ENCODE data around the gene OSBPL10.

Gene OSBPL10

DNA sequence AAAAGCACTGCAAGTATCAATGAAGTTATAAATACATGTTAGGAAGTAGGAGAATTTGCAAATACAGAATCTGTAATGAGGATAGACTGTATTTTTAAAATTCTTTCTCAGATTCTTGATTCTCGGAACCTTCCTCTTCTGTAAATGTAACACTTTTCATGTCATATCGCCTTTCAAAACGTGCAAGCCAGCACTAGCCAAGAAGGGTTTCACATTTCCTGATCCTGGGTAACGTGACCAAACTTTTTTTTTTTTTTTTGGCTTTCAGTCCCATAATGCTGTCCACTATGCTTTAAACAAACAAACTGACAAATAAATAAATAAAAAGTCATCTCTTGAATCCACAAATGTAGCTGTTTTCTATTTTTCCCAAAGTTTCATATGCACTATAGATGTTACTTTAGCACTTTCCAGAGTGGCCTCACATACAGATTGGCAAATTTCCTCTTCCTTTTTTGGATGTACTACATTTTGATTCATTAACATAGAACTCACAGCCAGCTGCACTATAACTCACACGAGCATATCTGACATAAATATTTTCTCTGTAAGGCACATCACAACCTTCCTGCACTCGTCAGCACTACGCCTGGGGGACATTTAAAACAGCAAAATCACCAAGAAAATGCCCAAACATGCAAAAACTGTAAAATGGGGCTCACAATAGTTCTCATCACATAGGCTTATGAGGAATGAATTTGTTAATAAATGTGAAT lies 208.1 kb downstream of the OSBPL10 start:
- DNase-seq (ENCODE audit: low read depth in 2 of 2): no peak

DNA sequence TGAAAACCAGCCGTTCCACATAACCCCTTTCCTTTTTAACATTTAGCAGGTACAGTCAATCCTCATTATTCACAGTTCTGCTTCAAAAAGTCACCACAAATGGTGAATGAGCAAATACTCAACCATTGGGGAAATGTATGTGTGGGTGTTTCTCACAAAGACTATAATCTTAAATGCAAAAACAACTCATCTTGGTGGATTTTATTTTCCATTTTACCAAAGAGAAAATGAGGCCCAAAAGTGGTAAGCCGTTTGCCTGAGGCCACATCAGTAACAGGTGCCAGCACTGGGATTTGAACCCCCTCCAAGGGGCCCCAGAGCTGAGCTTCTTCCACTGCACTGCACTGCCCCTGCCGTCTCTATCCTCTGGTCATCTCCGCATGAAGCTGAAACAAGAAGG lies 208.8 kb downstream of the OSBPL10 start:
- DNase-seq (ENCODE audit: low read depth in 2 of 2): peak in 1 of 2 donors; percentile 9

- no peak for DNase-seq (ENCODE audit: low read depth in 2 of 2)
Measured at GRCh38 chr3:31770822-31771326, 210.2 kb downstream of the OSBPL10 start.

DNA sequence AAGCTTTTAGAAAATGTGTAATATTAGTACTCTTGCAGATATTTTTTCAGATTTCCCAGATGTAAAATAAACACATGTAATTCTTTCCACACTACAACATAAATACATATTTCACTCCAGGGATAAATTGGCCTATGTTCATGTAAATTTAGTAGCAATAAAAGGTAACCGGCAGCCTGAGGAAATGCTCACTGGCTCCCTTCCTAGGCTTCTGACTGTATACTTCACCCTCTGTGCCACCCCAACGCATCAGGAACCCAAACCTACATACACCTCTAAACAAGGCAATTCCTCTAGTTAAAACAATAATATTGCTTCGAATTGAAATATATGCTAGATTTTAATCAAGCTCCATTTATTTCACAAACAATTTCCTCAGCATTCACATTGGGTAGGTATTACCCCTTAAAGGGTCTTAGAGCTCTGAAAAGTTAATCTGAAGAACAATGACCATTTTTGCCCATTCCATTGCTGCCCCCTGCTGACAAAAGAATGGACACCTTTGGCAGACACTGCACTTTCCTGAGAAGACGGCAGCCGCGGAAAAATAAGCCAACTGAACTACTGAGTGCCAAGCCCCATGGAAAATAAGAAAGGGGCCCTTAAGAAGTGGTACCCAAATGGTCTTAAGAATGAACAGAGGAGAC lies 212.5 kb downstream of the OSBPL10 start:
- DNase-seq (ENCODE audit: low read depth in 2 of 2): peak in 1 of 2 donors; percentile 25

- DNase-seq (ENCODE audit: low read depth in 2 of 2): no peak
Measured at GRCh38 chr3:31767920-31768319, 213.1 kb downstream of the OSBPL10 start.

DNA sequence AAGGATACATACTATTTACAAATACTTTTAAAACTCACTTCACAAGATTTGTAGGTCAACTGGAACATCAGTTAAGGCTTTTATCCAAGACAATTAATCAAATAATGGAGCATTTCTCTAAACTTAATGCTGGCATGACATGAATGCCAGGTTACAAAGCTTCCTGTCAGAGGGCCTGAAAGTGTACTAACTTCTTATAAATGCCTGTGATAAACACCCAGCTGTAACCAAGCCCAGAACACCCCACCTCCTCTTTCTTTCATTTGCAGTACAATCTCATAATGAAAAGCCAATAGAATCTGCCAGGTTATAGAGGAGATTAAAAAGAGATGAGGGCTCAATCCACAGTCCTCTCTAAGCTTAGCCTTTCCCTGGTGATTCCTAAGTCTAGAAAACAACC lies 214.4 kb downstream of the OSBPL10 start:
- DNase-seq (ENCODE audit: low read depth in 2 of 2): no peak

DNA sequence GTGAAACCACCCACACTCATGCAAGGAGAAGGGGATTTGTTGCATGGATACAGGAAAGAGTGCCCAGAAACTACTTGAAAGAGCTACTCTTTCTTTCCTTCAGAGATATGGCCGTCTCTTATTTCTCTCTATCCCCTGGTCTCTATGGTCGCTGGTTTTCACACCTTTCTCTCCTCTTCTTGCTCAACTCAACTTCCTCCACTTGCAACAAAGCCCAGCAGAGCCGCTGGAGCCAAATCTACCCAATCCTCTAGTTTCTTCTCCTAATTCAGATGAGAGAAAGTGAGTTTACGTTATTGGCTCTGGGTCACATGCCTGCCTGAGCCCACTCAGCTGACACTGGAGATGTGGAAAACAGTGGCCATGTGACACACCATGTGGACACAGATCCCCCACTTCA lies 215.2 kb downstream of the OSBPL10 start:
- DNase-seq (ENCODE audit: low read depth in 2 of 2): no peak

GRCh38 chr3:31763731-31764130 lies 217.3 kb downstream of the OSBPL10 start:
- DNase-seq (ENCODE audit: low read depth in 2 of 2): no peak

DNA sequence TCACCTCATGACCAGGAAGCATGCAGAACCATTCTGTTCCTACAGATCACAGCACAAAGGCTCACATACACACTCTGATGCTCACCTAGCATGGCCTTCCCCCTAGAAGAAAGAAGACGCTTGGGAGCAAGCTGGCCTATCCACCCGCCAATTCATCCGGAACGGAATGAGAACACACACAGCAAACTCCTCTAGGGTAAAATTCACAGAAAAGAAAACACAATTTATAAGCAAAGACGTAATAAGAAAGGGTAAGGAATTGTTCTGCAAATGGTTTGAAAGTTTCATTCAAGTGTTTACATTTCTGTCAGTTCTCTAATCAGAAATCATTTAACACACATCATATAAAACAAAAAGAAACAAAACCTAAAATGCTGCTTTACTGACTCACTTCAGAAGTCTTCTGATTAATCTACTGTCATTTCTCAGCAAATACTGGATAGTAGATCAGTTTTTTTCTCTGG lies 218.1 kb downstream of the OSBPL10 start:
- no peak for DNase-seq (ENCODE audit: low read depth in 2 of 2)

DNA sequence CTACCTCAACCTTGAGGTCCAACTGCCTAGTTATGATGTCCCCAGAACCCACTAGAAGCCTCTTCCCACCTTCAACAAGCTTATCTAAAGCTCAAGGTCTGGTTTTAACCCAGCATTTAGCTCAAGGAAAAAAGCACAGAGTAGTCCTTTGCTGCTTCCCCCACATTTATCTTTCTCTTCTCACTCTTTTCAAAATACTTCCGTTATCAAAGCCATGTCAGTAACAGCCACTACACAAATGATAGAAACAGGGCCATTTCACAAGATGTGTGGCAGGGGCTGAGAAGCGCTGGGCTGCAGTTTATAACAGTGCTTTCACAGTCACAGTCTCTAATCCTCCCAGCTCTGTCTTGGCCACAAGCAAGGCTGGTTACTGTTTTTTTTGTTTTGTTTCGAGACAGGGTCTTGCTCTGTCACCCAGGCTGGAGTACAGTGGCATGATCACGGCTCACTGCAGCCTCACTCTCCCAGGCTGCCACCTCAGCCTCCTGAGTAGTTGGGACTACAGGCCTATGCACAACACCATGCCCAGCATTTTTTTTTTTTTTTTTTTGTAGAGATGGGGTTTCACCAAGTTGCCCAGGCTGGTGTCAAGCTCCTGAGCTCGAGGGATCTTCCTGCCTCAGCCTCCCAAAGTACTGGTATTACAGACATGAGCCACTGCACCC lies 218.8 kb downstream of the OSBPL10 start:
- no peak for DNase-seq (ENCODE audit: low read depth in 2 of 2)

- no peak for DNase-seq (ENCODE audit: low read depth in 2 of 2)
Measured at GRCh38 chr3:31760654-31761053, 220.4 kb downstream of the OSBPL10 start.

- DNase-seq (ENCODE audit: low read depth in 2 of 2): no peak
Measured at GRCh38 chr3:31758322-31758965, 222.6 kb downstream of the OSBPL10 start.

- DNase-seq (ENCODE audit: low read depth in 2 of 2): peak in 1 of 2 donors; percentile 10
Measured at GRCh38 chr3:31755926-31756658, 225.0 kb downstream of the OSBPL10 start.

GRCh38 chr3:31754575-31755278 lies 226.3 kb downstream of the OSBPL10 start:
- no peak for DNase-seq (ENCODE audit: low read depth in 2 of 2)

DNA sequence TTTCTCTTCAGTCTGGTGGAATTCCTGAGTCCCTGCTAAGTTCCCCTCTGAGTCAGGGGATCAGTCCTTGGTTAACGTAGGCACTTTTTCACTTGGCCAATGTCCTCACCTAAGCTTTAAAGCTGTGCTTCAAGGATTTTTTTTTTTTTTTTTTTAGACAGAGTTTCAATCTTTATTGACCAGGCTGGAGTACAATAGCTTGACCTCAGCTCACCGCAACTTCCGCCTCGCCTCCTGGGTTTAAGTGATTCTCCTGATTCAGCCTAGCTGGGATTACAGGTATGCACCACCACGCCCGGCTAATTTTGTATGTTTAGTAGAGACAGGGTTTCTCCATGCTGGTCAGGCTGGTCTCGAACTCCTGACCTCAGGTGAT lies 228.0 kb downstream of the OSBPL10 start:
- no peak for DNase-seq (ENCODE audit: low read depth in 2 of 2)

GRCh38 chr3:31752305-31753049 lies 228.6 kb downstream of the OSBPL10 start:
- DNase-seq (ENCODE audit: low read depth in 2 of 2): no peak

DNA sequence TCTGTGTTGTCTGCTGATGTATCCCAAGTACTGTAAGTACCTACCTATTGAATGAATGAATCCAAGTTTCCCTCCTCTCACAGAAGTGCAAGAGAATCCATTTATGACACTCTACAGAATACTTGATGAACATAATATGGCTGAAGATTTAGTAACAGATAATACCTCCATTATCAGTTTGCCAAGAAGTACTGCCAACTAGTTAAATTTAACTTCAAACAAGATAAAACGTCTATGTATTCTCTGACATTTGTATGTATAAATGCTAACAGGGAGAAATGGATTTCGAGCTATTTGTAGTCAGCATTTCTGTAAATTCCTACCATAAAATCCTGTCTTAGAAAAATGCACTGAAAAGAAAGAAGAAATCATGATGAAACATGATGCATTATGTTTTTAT lies 230.7 kb downstream of the OSBPL10 start:
- no peak for DNase-seq (ENCODE audit: low read depth in 2 of 2)

- no peak for DNase-seq (ENCODE audit: low read depth in 2 of 2)
Measured at GRCh38 chr3:31748933-31749295, 232.1 kb downstream of the OSBPL10 start.

DNA sequence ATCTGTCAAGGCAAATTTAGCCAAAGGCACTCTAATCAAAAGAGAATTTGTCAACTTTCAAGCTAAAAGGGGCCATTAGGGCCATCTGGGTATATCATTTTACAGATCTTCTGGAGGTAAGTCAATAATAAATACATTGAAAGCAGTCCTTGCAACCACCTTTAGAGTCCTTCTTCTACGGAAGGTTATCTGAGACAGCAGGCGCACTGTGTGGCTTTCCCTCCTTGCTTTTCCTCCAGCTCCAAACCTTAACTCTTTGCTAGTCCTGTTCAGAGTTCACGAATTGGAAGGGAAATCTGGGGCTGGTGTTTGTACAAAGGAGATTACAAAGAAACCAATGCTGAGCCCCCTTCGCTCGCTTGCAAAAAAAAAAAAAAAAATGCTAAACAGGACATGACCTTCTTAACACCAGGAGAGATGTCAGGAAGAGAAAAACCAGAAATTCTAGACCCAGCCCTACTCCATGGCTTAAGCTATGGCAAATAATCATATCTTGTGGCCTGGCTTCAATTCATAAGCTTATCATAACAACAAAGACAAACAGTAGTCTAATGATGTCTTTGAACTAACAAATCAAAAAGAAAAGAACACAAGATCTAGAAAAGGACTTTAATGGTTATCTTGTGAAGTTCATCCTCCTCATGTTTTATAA lies 232.7 kb downstream of the OSBPL10 start:
- no peak for DNase-seq (ENCODE audit: low read depth in 2 of 2)

GRCh38 chr3:31747785-31748184 lies 233.3 kb downstream of the OSBPL10 start:
- DNase-seq (ENCODE audit: low read depth in 2 of 2): no peak
